GM23338 (cell line): Measurements from ENCODE around the gene MCFD2. TPM values are rescaled to one million over a fixed set of nuclear protein-coding genes. Genes with fewer than 3 reads are reported as not detected.

Experiments
- ATAC-seq: fragments of 200-7000 bp; cut with Tn5 transposase; 3 replicates; pipeline ENCODE4 v1.9.1; 2020
- DNase-seq: peaks from one replicate; pipeline ENCODE4 v3.0.0-alpha.2; 2015; ENCODE audit warnings: low spot score
- H2AFZ ChIP-seq: fragments of 200-600 bp; sonication (generic); 2 replicates; pipeline ENCODE4 v1.8.0; 2016; ENCODE audit warnings: antibody characterized with exemption, mild to moderate bottlenecking, moderate library complexity
- H3F3A ChIP-seq: fragments of 200-600 bp; sonication (generic); replicated peaks from 2 replicates; pipeline ENCODE4 v1.8.0; 2017; ENCODE audit warnings: antibody characterized with exemption, mixed run types, low read depth
- H3K27ac ChIP-seq: fragments of 200-600 bp; sonication (generic); 2 replicates; pipeline ENCODE4 v1.6.1; 2016; ENCODE audit warnings: low read depth
- H3K27me3 ChIP-seq: fragments of 200-600 bp; sonication (generic); 2 replicates; pipeline ENCODE4 v1.8.0; 2016; ENCODE audit warnings: mild to moderate bottlenecking, mixed run types, moderate library complexity; ENCODE audit not compliant: insufficient read depth
- H3K36me3 ChIP-seq: fragments of 200-600 bp; sonication (generic); 2 replicates; pipeline ENCODE4 v1.8.0; 2016; ENCODE audit warnings: mild to moderate bottlenecking; ENCODE audit not compliant: insufficient read depth
- H3K4me1 ChIP-seq: fragments of 200-600 bp; sonication (generic); 2 replicates; pipeline ENCODE4 v1.8.0; 2016; ENCODE audit warnings: mild to moderate bottlenecking, moderate library complexity; ENCODE audit not compliant: insufficient read depth
- H3K4me2 ChIP-seq: fragments of 200-600 bp; sonication (generic); 2 replicates; pipeline ENCODE4 v1.7.1; 2017; ENCODE audit warnings: mixed run types
- H3K4me3 ChIP-seq: fragments of 200-600 bp; sonication (generic); 2 replicates; pipeline ENCODE4 v1.6.1; 2016; ENCODE audit warnings: mixed run types
- H3K79me2 ChIP-seq: fragments of 200-600 bp; sonication (generic); replicated peaks from 2 replicates; pipeline ENCODE4 v1.8.0; 2017; ENCODE audit warnings: mild to moderate bottlenecking; ENCODE audit not compliant: insufficient read depth
- H3K9me2 ChIP-seq: fragments of 200-600 bp; sonication (generic); 2 replicates; pipeline ENCODE4 v1.8.0; 2017; ENCODE audit not compliant: insufficient read depth
- H4K20me1 ChIP-seq: fragments of 200-600 bp; sonication (generic); replicated peaks from 2 replicates; pipeline ENCODE4 v1.8.0; 2017; ENCODE audit warnings: mild to moderate bottlenecking; ENCODE audit not compliant: insufficient read depth
- H3K27ac Mint-ChIP-seq: 2 replicates; pipeline ENCODE4 v1.8.0; 2020; ENCODE audit warnings: inconsistent platforms, mild to moderate bottlenecking, moderate library complexity, mixed read lengths
- H3K27me3 Mint-ChIP-seq: 3 replicates; pipeline ENCODE4 v1.8.0; 2022; ENCODE audit warnings: low read depth, mild to moderate bottlenecking, moderate library complexity, mixed read lengths, inconsistent platforms; ENCODE audit not compliant: insufficient read depth, poor library complexity
- H3K36me3 Mint-ChIP-seq: 3 replicates; pipeline ENCODE4 v1.8.0; 2021; ENCODE audit warnings: low read depth, mild to moderate bottlenecking, inconsistent platforms, moderate library complexity, mixed read lengths
- H3K4me1 Mint-ChIP-seq: 3 replicates; pipeline ENCODE4 v1.8.0; 2020; ENCODE audit warnings: mild to moderate bottlenecking, inconsistent platforms, mixed read lengths
- H3K4me3 Mint-ChIP-seq: 3 replicates; pipeline ENCODE4 v1.8.0; 2021; ENCODE audit warnings: moderate library complexity, mild to moderate bottlenecking, inconsistent platforms, mixed read lengths
- H3K9me3 Mint-ChIP-seq: 3 replicates; pipeline ENCODE4 v1.8.0; 2020; ENCODE audit warnings: moderate library complexity, mild to moderate bottlenecking, inconsistent platforms, mixed read lengths
- CREB1 ChIP-seq: fragments of 250-450 bp; sonication (Bioruptor Pico); IDR thresholded peaks from 2 replicates; pipeline ENCODE4 v1.5.0; 2020; ENCODE audit warnings: low read depth, mild to moderate bottlenecking, moderate library complexity
- CTCF ChIP-seq, 2 experiments: fragments of 200-600 bp in 1 of 2; sonication (generic) in 1 of 2; conservative IDR thresholded peaks; 2 replicates each; pipeline versions ENCODE4 v1.5.1 to v1.6.1; 2016 to 2017; ENCODE audit warnings: antibody characterized with exemption in 2 of 2, low read depth in 2 of 2, mild to moderate bottlenecking in 2 of 2, moderate library complexity in 1 of 2
- EZH2 ChIP-seq: fragments of 200-600 bp; sonication (generic); IDR thresholded peaks from one replicate; pipeline ENCODE4 v1.8.0; 2017; ENCODE audit warnings: antibody characterized with exemption, mild to moderate bottlenecking, low read depth; ENCODE audit not compliant: unreplicated experiment
- EZH2phosphoT487 ChIP-seq: fragments of 200-600 bp; sonication (generic); IDR thresholded peaks from one replicate; pipeline ENCODE4 v1.8.1; 2018; ENCODE audit warnings: antibody characterized with exemption; ENCODE audit not compliant: unreplicated experiment
- JUNB ChIP-seq: IDR thresholded peaks from one replicate; pipeline ENCODE4 v1.6.1; 2016; ENCODE audit warnings: antibody characterized with exemption; ENCODE audit not compliant: unreplicated experiment
- NANOG ChIP-seq: IDR thresholded peaks from 2 replicates; pipeline ENCODE4 v1.6.1; 2016; ENCODE audit warnings: antibody characterized with exemption, borderline replicate concordance
- POLR2AphosphoS5 ChIP-seq: IDR thresholded peaks from 2 replicates; pipeline ENCODE4 v1.6.1; 2016; ENCODE audit warnings: antibody characterized with exemption, low read depth
- ZNF331 ChIP-seq: fragments of 250-450 bp; sonication (Bioruptor Pico); IDR thresholded peaks from 2 replicates; pipeline ENCODE4 v1.5.0; 2020; ENCODE audit warnings: low read depth, mild to moderate bottlenecking, moderate library complexity
- polyA plus RNA-seq: library from polyadenylated mRNA; unstranded; fragments of >200 nt; fragmentation: Nextera tagmentation; extraction: Ambion mirVana; gene quantifications from 2 replicates; pipeline ENCODE4 v1.2.1, GENCODE V29; 2016
- total RNA-seq: library from RNA; depleted of rRNA; stranded (reverse); fragments of >200 nt; shearing (Covaris generic); gene quantifications from 2 replicates; pipeline ENCODE4 v1.2.3, GENCODE V29; 2014
- TF ChIP-seq, protein P1 (sequence below): IDR thresholded peaks from one replicate; pipeline ENCODE4 v1.6.1; 2018; ENCODE audit warnings: antibody characterized with exemption; ENCODE audit not compliant: unreplicated experiment
- TF ChIP-seq, protein P2 (sequence below): IDR thresholded peaks from 2 replicates; pipeline ENCODE4 v1.6.1; 2016; ENCODE audit warnings: antibody characterized with exemption

The MCFD2 gene
- total and polyA plus RNA-seq, 2 experiments from 2014 or later: 55.1 to 91.9 TPM

DNA sequence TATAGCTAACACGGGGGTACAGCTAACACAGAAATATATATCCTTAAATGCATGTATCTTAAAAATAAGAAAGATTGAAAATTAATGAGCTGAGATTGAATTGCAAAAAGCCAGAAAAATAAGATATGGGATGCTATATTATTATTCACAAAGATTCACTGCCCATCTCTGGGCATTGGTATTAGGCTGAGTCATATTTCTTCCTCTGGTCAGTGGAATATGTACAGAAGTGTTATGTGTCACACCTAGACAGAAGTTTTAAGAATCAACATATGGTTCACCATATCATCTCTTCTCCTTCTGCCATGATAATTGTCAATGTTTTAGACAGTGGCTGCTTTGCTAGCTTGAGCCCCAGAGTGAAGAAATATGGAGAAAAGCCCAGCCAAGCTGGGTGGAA lies 14.0 kb upstream of the MCFD2 start:
- TF ChIP-seq JUNB (no peak), POLR2AphosphoS5 (no peak), CTCF (conservative IDR thresholded peaks at IDR 0.05; ENCODE audit: low read depth in 2 of 2) (no peak), CREB1 (CRISPR knock-in tag) (no peak), EZH2phosphoT487 (no peak), EZH2 (no peak), NANOG (no peak), ZNF331 (CRISPR knock-in tag) (no peak)
- TF ChIP-seq, protein P1, sequence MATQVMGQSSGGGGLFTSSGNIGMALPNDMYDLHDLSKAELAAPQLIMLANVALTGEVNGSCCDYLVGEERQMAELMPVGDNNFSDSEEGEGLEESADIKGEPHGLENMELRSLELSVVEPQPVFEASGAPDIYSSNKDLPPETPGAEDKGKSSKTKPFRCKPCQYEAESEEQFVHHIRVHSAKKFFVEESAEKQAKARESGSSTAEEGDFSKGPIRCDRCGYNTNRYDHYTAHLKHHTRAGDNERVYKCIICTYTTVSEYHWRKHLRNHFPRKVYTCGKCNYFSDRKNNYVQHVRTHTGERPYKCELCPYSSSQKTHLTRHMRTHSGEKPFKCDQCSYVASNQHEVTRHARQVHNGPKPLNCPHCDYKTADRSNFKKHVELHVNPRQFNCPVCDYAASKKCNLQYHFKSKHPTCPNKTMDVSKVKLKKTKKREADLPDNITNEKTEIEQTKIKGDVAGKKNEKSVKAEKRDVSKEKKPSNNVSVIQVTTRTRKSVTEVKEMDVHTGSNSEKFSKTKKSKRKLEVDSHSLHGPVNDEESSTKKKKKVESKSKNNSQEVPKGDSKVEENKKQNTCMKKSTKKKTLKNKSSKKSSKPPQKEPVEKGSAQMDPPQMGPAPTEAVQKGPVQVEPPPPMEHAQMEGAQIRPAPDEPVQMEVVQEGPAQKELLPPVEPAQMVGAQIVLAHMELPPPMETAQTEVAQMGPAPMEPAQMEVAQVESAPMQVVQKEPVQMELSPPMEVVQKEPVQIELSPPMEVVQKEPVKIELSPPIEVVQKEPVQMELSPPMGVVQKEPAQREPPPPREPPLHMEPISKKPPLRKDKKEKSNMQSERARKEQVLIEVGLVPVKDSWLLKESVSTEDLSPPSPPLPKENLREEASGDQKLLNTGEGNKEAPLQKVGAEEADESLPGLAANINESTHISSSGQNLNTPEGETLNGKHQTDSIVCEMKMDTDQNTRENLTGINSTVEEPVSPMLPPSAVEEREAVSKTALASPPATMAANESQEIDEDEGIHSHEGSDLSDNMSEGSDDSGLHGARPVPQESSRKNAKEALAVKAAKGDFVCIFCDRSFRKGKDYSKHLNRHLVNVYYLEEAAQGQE: no peak
- TF ChIP-seq, protein P2, sequence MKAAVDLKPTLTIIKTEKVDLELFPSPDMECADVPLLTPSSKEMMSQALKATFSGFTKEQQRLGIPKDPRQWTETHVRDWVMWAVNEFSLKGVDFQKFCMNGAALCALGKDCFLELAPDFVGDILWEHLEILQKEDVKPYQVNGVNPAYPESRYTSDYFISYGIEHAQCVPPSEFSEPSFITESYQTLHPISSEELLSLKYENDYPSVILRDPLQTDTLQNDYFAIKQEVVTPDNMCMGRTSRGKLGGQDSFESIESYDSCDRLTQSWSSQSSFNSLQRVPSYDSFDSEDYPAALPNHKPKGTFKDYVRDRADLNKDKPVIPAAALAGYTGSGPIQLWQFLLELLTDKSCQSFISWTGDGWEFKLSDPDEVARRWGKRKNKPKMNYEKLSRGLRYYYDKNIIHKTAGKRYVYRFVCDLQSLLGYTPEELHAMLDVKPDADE: no peak
- Histone ChIP-seq H3K4me2 (no peak overlapping the region), H3F3A (no peaks in the 10 kb centered on the region), H3K27me3 (no peaks in the 10 kb centered on the region), H2AFZ (no peak overlapping the region), H3K4me1 (peaks cover 3% of the 10 kb centered on the region), H3K79me2 (no peaks in the 10 kb centered on the region), H3K36me3 (0 out of 2 replicates have a peak, but pooled peaks cover 7% of the 10 kb centered on the region), H4K20me1 (peaks cover 4% of the 10 kb centered on the region; the same call in 1 of the 2 replicates), H3K4me3 (no peak overlapping the region), H3K27ac (no peak overlapping the region), H3K9me2 (no peaks in the 10 kb centered on the region)
- H3K4me1 Mint-ChIP-seq: peaks cover 8% of the 10 kb centered on the region; the same call in 2 of the 3 replicates
- H3K27ac Mint-ChIP-seq: no peak overlapping the region
- no peak overlapping the region for H3K4me3 Mint-ChIP-seq
- no peaks in the 10 kb centered on the region for H3K27me3 Mint-ChIP-seq
- H3K36me3 Mint-ChIP-seq: peaks cover 25% of the 10 kb centered on the region
- ATAC-seq (no peak), DNase-seq (no peak)
- H3K9me3 Mint-ChIP-seq: peaks cover 22% of the 10 kb centered on the region
